Keratinocyte (primary cell): ENCODE results near the gene SAMD3.

ENCODE experiments used
- CTCF ChIP-seq, 3 experiments: IDR thresholded peaks in 1 of 3; conservative IDR thresholded peaks in 1 of 3; optimal IDR thresholded peaks in 1 of 3; 2 replicates in 2 of 3; 3 replicates in 1 of 3; pipeline versions ENCODE3 to v1.5.1; 2011; ENCODE audit warnings: low read length in 3 of 3, mild to moderate bottlenecking in 3 of 3, moderate library complexity in 2 of 3, control low read depth in 1 of 3, inconsistent platforms in 1 of 3; ENCODE audit not compliant: insufficient read depth in 2 of 3; ENCODE audit errors: extremely low read depth in 1 of 3
- EZH2 ChIP-seq: IDR thresholded peaks from one replicate; pipeline ENCODE4 v1.6.1; 2012; ENCODE audit warnings: inconsistent platforms, mild to moderate bottlenecking, low read length, moderate library complexity

DNA sequence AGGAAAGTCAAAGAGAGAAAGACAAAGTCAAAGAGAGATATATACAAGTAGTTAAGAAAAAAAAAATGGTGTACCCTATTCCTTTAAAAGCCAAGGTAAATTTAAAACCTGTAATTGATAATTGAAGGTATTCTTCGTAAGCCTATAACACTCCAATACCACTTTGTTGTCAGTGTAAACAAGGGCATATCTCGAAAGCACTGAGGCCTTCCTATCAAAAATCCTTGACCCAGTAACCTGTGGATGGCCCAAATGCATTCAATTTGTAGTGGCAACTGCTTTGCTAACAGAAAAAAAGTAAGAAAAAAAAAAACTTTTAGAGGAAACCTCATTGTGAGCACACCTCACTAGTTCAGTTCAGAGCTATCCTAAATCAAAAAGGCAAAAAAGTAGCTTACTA lies 39.3 kb upstream of the SAMD3 start:
- no peak for TF ChIP-seq CTCF (optimal IDR thresholded peaks at IDR 0.05 in 1 of 3, IDR thresholded peaks at IDR 0.05 in 1 of 3, conservative IDR thresholded peaks at IDR 0.05 in 1 of 3; ENCODE audit: extremely low read depth in 1 of 3, insufficient read depth in 2 of 3, low read length in 3 of 3)
- no peak for TF ChIP-seq EZH2
